Lower leg skin (tissue), 4 donors: ENCODE results near the gene GTPBP4. TPM values are rescaled to one million over a fixed set of nuclear protein-coding genes. Genes with fewer than 3 reads are reported as not detected.

Experiments used
- DNase-seq, 2 donors: peaks; one replicate each; pipeline ENCODE4 v3.0.0-alpha.2; 2019; ENCODE audit warnings: low spot score in 2 of 2
- H3K4me3 ChIP-seq: fragments of 200-600 bp; sonication (generic); 2 replicates; pipeline ENCODE4 v1.5.1; 2017; ENCODE audit warnings: mild to moderate bottlenecking, low read depth; ENCODE audit not compliant: poor library complexity, severe bottlenecking
- CTCF ChIP-seq, 3 donors: fragments of 450-650 bp; IDR thresholded peaks; one replicate each; pipeline ENCODE4 v1.5.1; 2016; ENCODE audit warnings: antibody characterized with exemption in 3 of 3, mild to moderate bottlenecking in 3 of 3, moderate library complexity in 2 of 3
- POLR2A ChIP-seq, 2 donors: fragments of 450-650 bp; IDR thresholded peaks; one replicate each; pipeline ENCODE4 v1.6.1; 2016 to 2017; ENCODE audit warnings: antibody characterized with exemption in 2 of 2, mild to moderate bottlenecking in 1 of 2, moderate library complexity in 1 of 2
- WGBS, 2 donors: methylation state at CpG; one replicate each; pipeline ENCODE4 v1.1.5; 2018; 5-methylcytosine and 5-hydroxymethylcytosine counted together
- intact Hi-C: fragments of 100-400 bp; cut with DNase I; formaldehyde crosslinking; loops from one replicate; pipeline ENCODE4 v1.15.0; 2023; ENCODE audit warnings: low total_unique reads
- total RNA-seq, 4 donors: library from RNA; depleted of rRNA; stranded (reverse); fragments of >200 nt; gene quantifications; one replicate each; pipeline ENCODE4 v1.1.0, GENCODE V29; 2016

The GTPBP4 gene
- total RNA-seq, 4 donors from 2014 or later, result 8.8 to 23.2 (median 15.8) TPM

GRCh38 chr10:983401-983800 is 4.8 kb upstream of the GTPBP4 start:
- TF ChIP-seq CTCF (IDR thresholded peaks at IDR 0.05), result no peak
- TF ChIP-seq POLR2A (IDR thresholded peaks at IDR 0.05), result no peak
- intact Hi-C loops, result no loop called here
- 89 to 90% methylated on average over 6 of the region's 6 CpGs for WGBS, 2 donors
- DNase-seq, result peak in 1 of 2 donors; percentile 68
- no peak overlapping the region for H3K4me3 ChIP-seq

GRCh38 chr10:983971-984655 is 4.1 kb upstream of the GTPBP4 start:
- H3K4me3 ChIP-seq, result no peak overlapping the region
- peak in 1 of 2 donors; percentile 2 for DNase-seq
- 61 to 63% methylated on average over 9 of the region's 9 CpGs for WGBS, 2 donors

GRCh38 chr10:985361-985760 is 2.9 kb upstream of the GTPBP4 start:
- TF ChIP-seq CTCF (IDR thresholded peaks at IDR 0.05) (no peak), POLR2A (IDR thresholded peaks at IDR 0.05) (no peak)
- 89 to 95% methylated on average over 2 of the region's 2 CpGs for WGBS, 2 donors
- DNase-seq, result peak in 1 of 2 donors; percentile 34
- intact Hi-C loops, result no loop called here
- no peak overlapping the region for H3K4me3 ChIP-seq

More at GRCh38 chr10:983971-984655, 4.1 kb upstream of the GTPBP4 start:
- intact Hi-C loops, result no loop called here
- TF ChIP-seq POLR2A (IDR thresholded peaks at IDR 0.05) (no peak), CTCF (IDR thresholded peaks at IDR 0.05) (no peak)

GRCh38 chr10:986137-986825 is 2.0 kb upstream of the GTPBP4 start:
- 67% methylated on average over 7 of the region's 7 CpGs for WGBS, 2 donors
- no peak overlapping the region for H3K4me3 ChIP-seq
- TF ChIP-seq POLR2A (IDR thresholded peaks at IDR 0.05) (no peak), CTCF (IDR thresholded peaks at IDR 0.05) (no peak)
- intact Hi-C loops, result no loop called here
- peak in 1 of 2 donors; percentile 80 for DNase-seq

- WGBS, 2 donors, result 64 to 72% methylated on average over 14 of the region's 14 CpGs
These were observed 1.2 kb upstream of the GTPBP4 start for GRCh38 chr10:986881-987619.

More at GRCh38 chr10:986881-987619, 1.2 kb upstream of the GTPBP4 start:
- TF ChIP-seq POLR2A (IDR thresholded peaks at IDR 0.05), result no peak
- TF ChIP-seq CTCF (IDR thresholded peaks at IDR 0.05), result no peak
- no peak overlapping the region for H3K4me3 ChIP-seq
- intact Hi-C loops, result no loop called here
- DNase-seq, result peak in 1 of 2 donors; percentile 57
